ENCODE results near the gene CCL18.
"Not testable (repeated sequence)": the region's sequence is repeated elsewhere in the genome, so short reads cannot be mapped to it uniquely, and the experiment has no call there.

CCL18 gene

DNA sequence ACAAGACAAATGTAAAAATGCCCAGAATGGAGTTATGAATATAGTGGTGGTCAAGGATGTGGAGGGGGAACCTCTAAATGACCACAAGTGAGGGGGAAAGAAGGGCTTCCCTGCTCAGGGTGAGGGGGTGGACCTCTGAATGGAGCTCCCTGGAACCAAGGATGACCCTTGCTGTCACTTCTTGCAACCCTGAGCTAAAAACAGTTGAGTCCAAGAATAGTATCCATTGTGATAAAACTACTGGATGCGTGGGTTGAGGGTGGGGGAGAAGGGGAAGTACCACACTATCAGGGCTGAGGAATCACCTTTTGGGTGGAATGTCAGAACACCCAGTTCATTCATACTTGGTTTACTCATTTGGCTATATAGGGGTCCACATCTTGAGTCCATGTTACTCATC lies 34.9 kb downstream of the CCL18 start:
- not testable (repeated sequence) for H3K4me2 ChIP-seq (ENCODE audit: low read length, poor library complexity, severe bottlenecking); H2AFZ ChIP-seq (ENCODE audit: low read depth, low read length); H3K4me3 ChIP-seq (ENCODE audit: insufficient read depth in 1 of 2, low read depth in 1 of 2, low read length in 2 of 2); H3K79me1 ChIP-seq (replicated peaks; ENCODE audit: low read length, poor library complexity, severe bottlenecking); H3K18ac ChIP-seq (ENCODE audit: low read depth in 1 of 2, low read length in 2 of 2); H2BK12ac ChIP-seq (ENCODE audit: low read length in 2 of 2); H3K14ac ChIP-seq (ENCODE audit: low read length in 2 of 2); H4K8ac ChIP-seq (ENCODE audit: low read length); H3K36me3 ChIP-seq (ENCODE audit: control insufficient read depth in 1 of 2, insufficient read depth in 2 of 2, low read depth in 1 of 2, low read length in 2 of 2); H3K4ac ChIP-seq (ENCODE audit: low read depth in 1 of 2, low read length in 2 of 2); H2AK5ac ChIP-seq (ENCODE audit: low read length, severe bottlenecking); H3K9ac ChIP-seq (ENCODE audit: low read length); DNase-seq; H2BK120ac ChIP-seq (ENCODE audit: low read depth, low read length); H3K23ac ChIP-seq (ENCODE audit: low read length in 2 of 2); H3K9me3 ChIP-seq (ENCODE audit: control insufficient read depth, low read length); H2BK5ac ChIP-seq (ENCODE audit: low read depth, low read length, poor library complexity, severe bottlenecking); H4K91ac ChIP-seq (ENCODE audit: low read length); H3K4me1 ChIP-seq (ENCODE audit: control insufficient read depth, insufficient read depth, low read depth, low read length); H3K27me3 ChIP-seq (ENCODE audit: control insufficient read depth in 1 of 2, insufficient read depth in 1 of 2, low read length in 2 of 2); H3K27ac ChIP-seq (ENCODE audit: low read length, poor library complexity, severe bottlenecking); H2BK15ac ChIP-seq (ENCODE audit: low read depth, poor library complexity, severe bottlenecking)
- no CpG with 5 or more reads among the region's 1 CpG for WGBS

DNA sequence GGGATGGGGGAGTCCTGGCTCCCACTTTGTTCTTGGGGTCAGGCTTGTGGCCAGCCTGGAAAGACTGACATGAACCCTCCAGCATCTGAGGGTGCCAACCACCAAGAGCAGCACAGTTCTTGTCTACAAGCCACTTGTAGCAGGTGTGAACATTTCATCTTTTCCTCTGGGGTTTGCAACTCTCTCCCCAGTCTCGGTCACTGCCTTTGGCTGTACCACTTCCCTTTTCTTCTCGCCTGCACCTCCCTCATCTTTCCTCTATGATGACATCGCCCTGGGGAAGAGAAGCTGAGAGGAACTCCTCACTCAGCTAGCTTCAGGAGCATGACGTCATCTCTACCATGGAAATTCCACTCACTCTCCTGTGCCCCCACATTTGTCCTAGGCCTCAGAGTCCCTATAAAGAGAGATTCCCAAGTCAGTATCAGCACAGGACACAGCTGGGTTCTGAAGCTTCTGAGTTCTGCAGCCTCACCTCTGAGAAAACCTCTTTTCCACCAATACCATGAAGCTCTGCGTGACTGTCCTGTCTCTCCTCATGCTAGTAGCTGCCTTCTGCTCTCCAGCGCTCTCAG lies 39.4 kb downstream of the CCL18 start, which contains the start of gene CCL4:
TSS of gene CCL4 (plus strand) at position 427 of the 575 bp plus-strand sequence. CDS start at position 506, 79 bp downstream.
- not testable (repeated sequence) for DNase-seq; H3K9ac ChIP-seq (ENCODE audit: low read length)

DNA sequence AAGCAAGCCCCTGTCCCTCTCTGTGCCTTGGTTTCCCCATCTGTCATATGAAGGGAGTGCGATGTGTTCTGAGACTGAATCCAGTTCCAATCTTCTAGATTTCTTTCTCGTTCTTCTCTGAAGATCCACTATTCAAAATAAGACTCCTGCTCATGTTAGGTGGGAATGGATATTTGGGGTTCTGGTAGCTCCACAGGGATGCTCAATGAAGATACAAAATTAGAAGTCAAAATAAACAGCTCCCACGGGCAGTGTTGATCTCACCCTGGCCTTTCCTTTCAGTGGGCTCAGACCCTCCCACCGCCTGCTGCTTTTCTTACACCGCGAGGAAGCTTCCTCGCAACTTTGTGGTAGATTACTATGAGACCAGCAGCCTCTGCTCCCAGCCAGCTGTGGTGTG lies 40.2 kb downstream of the CCL18 start:
- not testable (repeated sequence) for H4K8ac ChIP-seq (ENCODE audit: low read length); H3K27ac ChIP-seq (ENCODE audit: low read length, poor library complexity, severe bottlenecking); H2BK5ac ChIP-seq (ENCODE audit: low read depth, low read length, poor library complexity, severe bottlenecking); H2BK120ac ChIP-seq (ENCODE audit: low read depth, low read length); H3K4me3 ChIP-seq (ENCODE audit: insufficient read depth in 1 of 2, low read depth in 1 of 2, low read length in 2 of 2); H3K4me2 ChIP-seq (ENCODE audit: low read length, poor library complexity, severe bottlenecking); H3K9me3 ChIP-seq (ENCODE audit: control insufficient read depth, low read length); H2AK5ac ChIP-seq (ENCODE audit: low read length, severe bottlenecking); DNase-seq; H4K91ac ChIP-seq (ENCODE audit: low read length); H3K4me1 ChIP-seq (ENCODE audit: control insufficient read depth, insufficient read depth, low read depth, low read length); H2AFZ ChIP-seq (ENCODE audit: low read depth, low read length); H3K9ac ChIP-seq (ENCODE audit: low read length); H3K36me3 ChIP-seq (ENCODE audit: control insufficient read depth in 1 of 2, insufficient read depth in 2 of 2, low read depth in 1 of 2, low read length in 2 of 2); H3K4ac ChIP-seq (ENCODE audit: low read depth in 1 of 2, low read length in 2 of 2); H3K18ac ChIP-seq (ENCODE audit: low read depth in 1 of 2, low read length in 2 of 2); H3K79me1 ChIP-seq (replicated peaks; ENCODE audit: low read length, poor library complexity, severe bottlenecking); H2BK12ac ChIP-seq (ENCODE audit: low read length in 2 of 2); H3K14ac ChIP-seq (ENCODE audit: low read length in 2 of 2); H3K23ac ChIP-seq (ENCODE audit: low read length in 2 of 2); H2BK15ac ChIP-seq (ENCODE audit: low read depth, poor library complexity, severe bottlenecking)
- H3K27me3 ChIP-seq (ENCODE audit: control insufficient read depth in 1 of 2, insufficient read depth in 1 of 2, low read length in 2 of 2) = peaks cover 0 to 38% of the 10 kb centered on the region in 2 experiments
- WGBS = 60% methylated on average over 2 of the region's 7 CpGs

More for the DNA sequence above, 39.4 kb downstream of the CCL18 start, which contains the start of gene CCL4:
- H3K27me3 ChIP-seq (ENCODE audit: control insufficient read depth in 1 of 2, insufficient read depth in 1 of 2, low read length in 2 of 2) = peaks cover 0 to 38% of the 10 kb centered on the region in 2 experiments
- not testable (repeated sequence) for H4K8ac ChIP-seq (ENCODE audit: low read length); H3K9me3 ChIP-seq (ENCODE audit: control insufficient read depth, low read length); H3K79me1 ChIP-seq (replicated peaks; ENCODE audit: low read length, poor library complexity, severe bottlenecking); H3K18ac ChIP-seq (ENCODE audit: low read depth in 1 of 2, low read length in 2 of 2); H3K23ac ChIP-seq (ENCODE audit: low read length in 2 of 2); H3K14ac ChIP-seq (ENCODE audit: low read length in 2 of 2); H2BK120ac ChIP-seq (ENCODE audit: low read depth, low read length); H3K4ac ChIP-seq (ENCODE audit: low read depth in 1 of 2, low read length in 2 of 2); H3K4me2 ChIP-seq (ENCODE audit: low read length, poor library complexity, severe bottlenecking); H3K4me3 ChIP-seq (ENCODE audit: insufficient read depth in 1 of 2, low read depth in 1 of 2, low read length in 2 of 2); H2AFZ ChIP-seq (ENCODE audit: low read depth, low read length); H3K27ac ChIP-seq (ENCODE audit: low read length, poor library complexity, severe bottlenecking); H2BK12ac ChIP-seq (ENCODE audit: low read length in 2 of 2); H3K36me3 ChIP-seq (ENCODE audit: control insufficient read depth in 1 of 2, insufficient read depth in 2 of 2, low read depth in 1 of 2, low read length in 2 of 2); H2BK15ac ChIP-seq (ENCODE audit: low read depth, poor library complexity, severe bottlenecking); H3K4me1 ChIP-seq (ENCODE audit: control insufficient read depth, insufficient read depth, low read depth, low read length); H2BK5ac ChIP-seq (ENCODE audit: low read depth, low read length, poor library complexity, severe bottlenecking); H4K91ac ChIP-seq (ENCODE audit: low read length); H2AK5ac ChIP-seq (ENCODE audit: low read length, severe bottlenecking)
- WGBS = 76% methylated on average over 6 of the region's 6 CpGs

DNA sequence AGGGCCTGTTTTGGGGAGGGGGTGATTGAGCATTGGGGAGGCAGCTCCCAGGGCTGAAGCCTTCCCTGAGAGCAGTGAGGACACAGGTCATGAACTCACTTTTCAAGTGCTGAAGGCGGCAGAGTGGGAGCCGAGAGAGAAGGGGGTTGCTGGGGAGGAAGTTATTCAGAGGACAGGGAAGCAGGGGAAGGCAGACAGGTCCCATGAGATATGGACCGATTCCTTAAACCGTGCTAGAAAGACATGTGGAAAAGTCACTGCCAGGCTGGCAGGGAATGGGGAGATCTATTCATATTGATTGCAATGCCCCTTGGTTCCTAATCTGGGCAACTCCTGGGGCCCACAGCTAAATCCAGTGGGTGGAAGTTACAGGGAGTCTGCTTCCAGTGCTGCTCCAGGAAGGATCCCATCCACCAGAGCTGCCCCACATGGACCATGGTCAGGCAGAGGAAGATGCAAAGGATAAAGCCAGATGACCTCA lies 40.7 kb downstream of the CCL18 start:
- Histone ChIP-seq H3K36me3 (ENCODE audit: control insufficient read depth in 1 of 2, insufficient read depth in 2 of 2, low read depth in 1 of 2, low read length in 2 of 2) (no peaks in the 10 kb centered on the region), H3K79me1 (replicated peaks; ENCODE audit: low read length, poor library complexity, severe bottlenecking) (no peaks in the 10 kb centered on the region), H2AK5ac (ENCODE audit: low read length, severe bottlenecking) (no peak overlapping the region), H2BK15ac (ENCODE audit: low read depth, poor library complexity, severe bottlenecking) (no peak overlapping the region), H2BK120ac (ENCODE audit: low read depth, low read length) (no peak overlapping the region), H3K4me1 (ENCODE audit: control insufficient read depth, insufficient read depth, low read depth, low read length) (no peaks in the 10 kb centered on the region), H3K23ac (ENCODE audit: low read length in 2 of 2) (no peak overlapping the region), H3K27me3 (ENCODE audit: control insufficient read depth in 1 of 2, insufficient read depth in 1 of 2, low read length in 2 of 2) (peaks cover 0 to 38% of the 10 kb centered on the region in 2 experiments), H3K4me2 (ENCODE audit: low read length, poor library complexity, severe bottlenecking) (no peak overlapping the region), H4K91ac (ENCODE audit: low read length) (no peak overlapping the region), H3K9ac (ENCODE audit: low read length) (no peak overlapping the region), H3K14ac (ENCODE audit: low read length in 2 of 2) (no peak overlapping the region), H3K9me3 (ENCODE audit: control insufficient read depth, low read length) (no peaks in the 10 kb centered on the region), H2AFZ (ENCODE audit: low read depth, low read length) (no peak overlapping the region), H3K4me3 (ENCODE audit: insufficient read depth in 1 of 2, low read depth in 1 of 2, low read length in 2 of 2) (no peak overlapping the region), H3K18ac (ENCODE audit: low read depth in 1 of 2, low read length in 2 of 2) (no peak overlapping the region), H3K27ac (ENCODE audit: low read length, poor library complexity, severe bottlenecking) (no peak overlapping the region), H4K8ac (ENCODE audit: low read length) (no peak overlapping the region), H2BK12ac (ENCODE audit: low read length in 2 of 2) (no peak overlapping the region), H3K4ac (ENCODE audit: low read depth in 1 of 2, low read length in 2 of 2) (no peak overlapping the region), H2BK5ac (ENCODE audit: low read depth, low read length, poor library complexity, severe bottlenecking) (no peak overlapping the region)
- no peak for DNase-seq
- 73% methylated on average over 4 of the region's 4 CpGs for WGBS

Measured in mesenchymal stem cell (in vitro differentiated cells and primary cell).